PFSK-1 (cell line): Measurements from ENCODE around the gene CTSZ.

Experiments used
- FOXP2 ChIP-seq: optimal IDR thresholded peaks from 2 replicates; pipeline ENCODE3; 2011; ENCODE audit warnings: borderline replicate concordance, control low read depth, inconsistent platforms; ENCODE audit not compliant: insufficient read depth; ENCODE audit errors: extremely low read length, extremely low read depth
- POLR2AphosphoS5 ChIP-seq: IDR thresholded peaks from 2 replicates; pipeline ENCODE4 v1.6.1; 2012; ENCODE audit warnings: low read depth, mild to moderate bottlenecking, control low read depth, low read length, moderate library complexity
- REST ChIP-seq, 2 experiments: IDR thresholded peaks; 2 replicates each; pipeline versions ENCODE4 v1.6.1 to v1.8.0; 2011 to 2012; ENCODE audit warnings: low read depth in 2 of 2, low read length in 2 of 2, control low read depth in 1 of 2, inconsistent platforms in 1 of 2, mild to moderate bottlenecking in 1 of 2, moderate library complexity in 1 of 2; ENCODE audit not compliant: insufficient read depth in 1 of 2
- SIN3A ChIP-seq: IDR thresholded peaks from 2 replicates; pipeline ENCODE4 v1.6.1; 2012; ENCODE audit warnings: mild to moderate bottlenecking, low read length, moderate library complexity, borderline replicate concordance; ENCODE audit not compliant: insufficient read depth
- TAF1 ChIP-seq: IDR thresholded peaks from 2 replicates; pipeline ENCODE4 v1.6.1; 2012; ENCODE audit warnings: low read length, control low read depth, borderline replicate concordance; ENCODE audit not compliant: insufficient read depth

The CTSZ gene

GRCh38 chr20:58994390-58995159, 12.5 kb downstream of the CTSZ start:
- no peak for TF ChIP-seq REST (IDR thresholded peaks at IDR 0.05; ENCODE audit: insufficient read depth in 1 of 2, low read depth in 2 of 2, low read length in 2 of 2)
- TF ChIP-seq FOXP2: no peak
- no peak for TF ChIP-seq TAF1
- no peak for TF ChIP-seq POLR2AphosphoS5

GRCh38 chr20:58993332-58994248, 13.5 kb downstream of the CTSZ start:
- TF ChIP-seq FOXP2: no peak
- TF ChIP-seq SIN3A: no peak
- no peak for TF ChIP-seq REST (IDR thresholded peaks at IDR 0.05; ENCODE audit: insufficient read depth in 1 of 2, low read depth in 2 of 2, low read length in 2 of 2)
- TF ChIP-seq POLR2AphosphoS5: no peak
- no peak for TF ChIP-seq TAF1

GRCh38 chr20:58992911-58993310, 14.1 kb downstream of the CTSZ start:
- TF ChIP-seq REST (IDR thresholded peaks at IDR 0.05; ENCODE audit: insufficient read depth in 1 of 2, low read depth in 2 of 2, low read length in 2 of 2) (no peak), SIN3A (no peak), TAF1 (no peak), POLR2AphosphoS5 (no peak), FOXP2 (no peak)

DNA sequence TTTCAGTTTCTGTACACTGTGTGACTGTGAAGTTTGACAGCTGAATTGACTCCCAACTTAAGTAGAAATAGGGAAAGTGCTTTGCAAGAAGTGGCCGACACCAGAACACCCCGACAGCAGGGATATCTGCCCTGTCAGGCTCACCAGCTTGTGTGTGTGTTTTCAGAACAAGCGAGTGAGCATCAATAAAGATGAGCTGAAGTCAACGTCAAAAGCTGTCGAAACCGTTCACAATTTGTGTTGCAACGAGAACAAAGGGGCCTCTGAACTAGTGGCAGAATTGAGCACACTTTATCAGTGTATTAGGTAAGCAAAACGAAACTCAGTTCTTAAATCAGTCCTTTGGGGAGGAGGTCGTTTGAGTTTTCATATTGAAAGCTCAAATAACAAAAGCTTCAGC, 15.3 kb downstream of the CTSZ start:
- TF ChIP-seq FOXP2 (no peak), POLR2AphosphoS5 (no peak), SIN3A (no peak)

- no peak for TF ChIP-seq FOXP2
- TF ChIP-seq TAF1: no peak
- TF ChIP-seq SIN3A: no peak
- TF ChIP-seq POLR2AphosphoS5: no peak
- no peak for TF ChIP-seq REST (IDR thresholded peaks at IDR 0.05; ENCODE audit: insufficient read depth in 1 of 2, low read depth in 2 of 2, low read length in 2 of 2)
These were observed 16.2 kb downstream of the CTSZ start for GRCh38 chr20:58990651-58991445.
